ENCODE results near the gene CAPZA1. TPM values are rescaled to one million over a fixed set of nuclear protein-coding genes. Genes with fewer than 3 reads are reported as not detected.

The CAPZA1 gene
- total RNA-seq, 2 experiments from 2014 or later: 231 to 242 TPM

DNA sequence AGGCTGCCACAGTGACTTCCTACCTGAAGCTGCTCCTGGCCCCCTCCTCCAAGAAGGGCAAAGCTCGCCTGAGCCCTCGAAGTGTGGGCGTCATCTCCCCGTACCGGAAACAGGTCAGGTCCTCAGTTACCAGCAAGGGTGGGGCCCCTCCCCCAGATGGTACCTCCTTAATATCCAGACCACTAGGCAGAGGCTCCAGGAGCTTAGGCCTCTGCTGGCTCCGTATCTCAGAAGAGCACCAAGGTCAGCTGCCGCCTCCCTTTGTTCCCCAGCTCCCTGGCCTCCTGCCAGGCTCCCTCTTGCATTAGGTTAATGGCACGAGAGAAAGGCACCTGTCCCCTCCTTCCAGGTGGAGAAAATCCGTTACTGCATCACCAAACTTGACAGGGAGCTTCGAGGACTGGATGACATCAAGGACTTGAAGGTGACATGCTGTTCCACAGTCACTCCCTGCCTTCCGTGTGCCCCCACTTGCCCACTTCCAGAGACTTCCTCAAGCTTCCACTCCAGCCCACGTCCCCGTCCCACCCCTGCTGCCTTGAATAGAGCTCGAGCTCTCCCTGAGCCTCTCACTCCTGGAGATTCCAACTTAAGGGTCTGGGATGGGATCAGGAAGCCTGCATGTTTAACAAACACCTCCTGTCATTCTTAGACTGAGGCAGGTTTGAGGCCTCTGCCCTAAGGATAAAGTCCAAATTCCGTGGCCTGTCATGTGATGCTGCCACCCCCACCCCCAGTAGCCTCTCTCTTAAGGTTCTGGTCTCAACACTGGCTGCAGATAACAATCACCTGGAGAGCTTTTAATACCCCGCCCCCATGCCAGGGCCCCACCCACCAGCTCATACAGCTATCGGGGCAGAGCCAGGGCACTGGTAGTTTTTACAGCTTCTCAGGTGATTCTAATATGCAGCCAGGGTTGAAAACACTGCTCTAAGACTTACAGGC is 79.0 kb downstream of the CAPZA1 start:
- intact Hi-C loops (cut with micrococcal nuclease): no loop called here
- no peak for DNase-seq
- no peak overlapping the region for H3K4me3 Mint-ChIP-seq
- CTCF ChIA-PET: interaction anchor here (1.8 kb wide), 1 partner anchor 9 kb away, joined by 7 read pairs; no protein-coding TSS in a partner anchor
- H3K27ac Mint-ChIP-seq: peak overlapping the region; percentile 87
- no peaks in the 10 kb centered on the region for H3K27me3 Mint-ChIP-seq (ENCODE audit: low read depth)
- H3K36me3 Mint-ChIP-seq (ENCODE audit: low read depth): peaks cover 1% of the 10 kb centered on the region
- no peaks in the 10 kb centered on the region for H3K9me3 Mint-ChIP-seq
- peaks cover 34% of the 10 kb centered on the region for H3K4me1 Mint-ChIP-seq (ENCODE audit: low read depth)

DNA sequence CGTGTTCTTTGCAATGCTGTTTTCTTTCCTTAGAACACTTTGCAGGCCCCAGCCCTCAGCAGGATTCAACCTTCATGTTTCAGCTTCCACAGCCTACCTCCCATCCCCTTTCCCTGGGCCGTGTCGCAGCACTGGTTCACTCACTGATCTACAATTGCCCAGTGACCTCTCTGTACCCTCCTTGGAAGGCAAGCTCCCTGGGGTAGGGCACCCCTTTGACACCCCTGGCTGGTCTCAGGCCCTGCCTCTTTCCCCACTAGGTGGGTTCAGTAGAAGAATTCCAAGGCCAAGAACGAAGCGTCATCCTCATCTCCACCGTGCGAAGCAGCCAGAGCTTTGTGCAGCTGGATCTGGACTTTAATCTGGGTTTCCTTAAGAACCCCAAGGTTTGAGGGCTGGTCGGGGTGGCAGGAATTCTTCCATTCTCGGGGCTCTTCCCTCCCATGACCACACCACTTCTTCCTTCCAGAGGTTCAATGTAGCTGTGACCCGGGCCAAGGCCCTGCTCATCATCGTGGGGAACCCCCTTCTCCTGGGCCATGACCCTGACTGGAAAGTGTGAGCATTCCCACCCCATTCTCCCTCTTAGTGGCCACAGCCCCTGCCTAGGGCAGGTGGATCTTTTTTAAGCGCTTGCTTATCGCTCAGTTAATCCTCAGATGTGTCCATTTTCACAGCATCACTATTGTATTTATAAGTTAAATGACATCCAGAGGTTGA is 80.0 kb downstream of the CAPZA1 start:
- Mint-ChIP-seq H3K27ac (peak overlapping the region; percentile 87), H3K4me1 (ENCODE audit: low read depth) (peaks cover 44% of the 10 kb centered on the region), H3K9me3 (no peaks in the 10 kb centered on the region), H3K27me3 (ENCODE audit: low read depth) (no peaks in the 10 kb centered on the region), H3K4me3 (no peak overlapping the region), H3K36me3 (ENCODE audit: low read depth) (peaks cover 1% of the 10 kb centered on the region)
- no peak for DNase-seq
- intact Hi-C loops (cut with micrococcal nuclease): loop anchor here (1.0 to 10.0 kb wide), 3 partner anchors 25 to 1235 kb away; partner anchors contain the start of genes MOV10 and SLC16A1
- CTCF ChIA-PET: interaction anchor here (0.9 to 1.8 kb wide), 3 partner anchors 8 to 234 kb away, joined by 3 to 7 read pairs (median 3); no protein-coding TSS in a partner anchor

DNA sequence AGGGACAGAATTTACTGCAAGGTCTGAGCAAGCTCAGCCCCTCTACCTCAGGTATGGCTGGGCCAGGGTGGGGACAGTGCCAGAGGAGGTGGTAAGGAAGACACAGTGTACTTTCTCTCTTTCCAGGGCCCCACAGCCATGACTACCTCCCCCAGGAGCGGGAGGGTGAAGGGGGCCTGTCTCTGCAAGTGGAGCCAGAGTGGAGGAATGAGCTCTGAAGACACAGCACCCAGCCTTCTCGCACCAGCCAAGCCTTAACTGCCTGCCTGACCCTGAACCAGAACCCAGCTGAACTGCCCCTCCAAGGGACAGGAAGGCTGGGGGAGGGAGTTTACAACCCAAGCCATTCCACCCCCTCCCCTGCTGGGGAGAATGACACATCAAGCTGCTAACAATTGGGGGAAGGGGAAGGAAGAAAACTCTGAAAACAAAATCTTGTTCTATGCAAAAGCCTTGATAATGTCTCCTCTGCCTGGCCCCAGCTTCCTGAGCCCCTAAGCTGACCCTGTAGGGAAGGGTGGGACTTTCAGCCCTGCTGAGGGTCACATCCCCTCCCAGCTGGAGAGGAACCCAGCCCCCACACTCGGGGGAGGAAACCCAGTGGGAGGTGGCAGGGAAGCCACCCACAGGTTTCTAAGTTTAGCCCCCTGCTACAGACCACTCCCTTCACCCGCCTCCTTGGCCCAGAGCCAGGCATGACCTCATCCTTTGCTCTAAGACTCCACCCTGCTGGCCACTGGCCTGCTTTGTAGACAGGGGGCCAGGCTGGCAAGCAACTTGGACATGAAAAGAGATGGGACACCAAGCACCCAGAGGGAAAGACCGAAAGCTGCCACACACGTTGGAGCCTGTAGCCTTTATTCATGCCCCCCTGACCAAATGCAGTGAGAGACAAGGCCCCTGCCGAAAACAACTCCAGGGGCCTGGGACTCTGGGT is 80.9 kb downstream of the CAPZA1 start:
- Mint-ChIP-seq H3K36me3 (ENCODE audit: low read depth) (peaks cover 1% of the 10 kb centered on the region), H3K9me3 (no peaks in the 10 kb centered on the region), H3K4me3 (no peak overlapping the region), H3K27me3 (ENCODE audit: low read depth) (no peaks in the 10 kb centered on the region), H3K4me1 (ENCODE audit: low read depth) (peaks cover 54% of the 10 kb centered on the region), H3K27ac (peak overlapping the region; percentile 87)
- peak; percentile 85 for DNase-seq
- CTCF ChIA-PET: interaction anchor here (0.9 kb wide), 2 partner anchors 199 to 235 kb away, joined by 3 read pairs; no protein-coding TSS in a partner anchor
- intact Hi-C loops (cut with micrococcal nuclease): loop anchor here (1.0 to 10.0 kb wide), 3 partner anchors 26 to 1234 kb away; partner anchors contain the start of genes MOV10 and SLC16A1

GRCh38 chr1:112701227-112702066 is 81.8 kb downstream of the CAPZA1 start:
- Mint-ChIP-seq H3K4me1 (ENCODE audit: low read depth) (peaks cover 60% of the 10 kb centered on the region), H3K27ac (peak overlapping the region; percentile 87), H3K4me3 (no peak overlapping the region), H3K9me3 (no peaks in the 10 kb centered on the region), H3K27me3 (ENCODE audit: low read depth) (no peaks in the 10 kb centered on the region), H3K36me3 (ENCODE audit: low read depth) (peaks cover 1% of the 10 kb centered on the region)
- no peak for DNase-seq
- intact Hi-C loops (cut with micrococcal nuclease): loop anchor here (5.0 to 10.0 kb wide), 2 partner anchors 256 to 1233 kb away; partner anchors contain the start of gene SLC16A1
- CTCF ChIA-PET: interaction anchor here (4.4 kb wide), 1 partner anchor 14 kb away, joined by 25 read pairs; the partner anchor contains the start of gene PPM1J

GRCh38 chr1:112702067-112702395 is 82.4 kb downstream of the CAPZA1 start:
- H3K4me3 Mint-ChIP-seq: no peak overlapping the region
- H3K4me1 Mint-ChIP-seq (ENCODE audit: low read depth): peaks cover 60% of the 10 kb centered on the region
- CTCF ChIA-PET: interaction anchor here (4.4 kb wide), 1 partner anchor 14 kb away, joined by 25 read pairs; the partner anchor contains the start of gene PPM1J
- no peaks in the 10 kb centered on the region for H3K9me3 Mint-ChIP-seq
- peak overlapping the region; percentile 71 for H3K27ac Mint-ChIP-seq
- DNase-seq: no peak
- intact Hi-C loops (cut with micrococcal nuclease): loop anchor here (5.0 to 10.0 kb wide), 2 partner anchors 255 to 1233 kb away; partner anchors contain the start of gene SLC16A1
- no peaks in the 10 kb centered on the region for H3K27me3 Mint-ChIP-seq (ENCODE audit: low read depth)
- peaks cover 1% of the 10 kb centered on the region for H3K36me3 Mint-ChIP-seq (ENCODE audit: low read depth)

- CTCF ChIA-PET: interaction anchor here (1.4 to 4.4 kb wide), 3 partner anchors 13 to 308 kb away, joined by 4 to 25 read pairs (median 19); partner anchors contain the start of gene PPM1J
- H3K27ac Mint-ChIP-seq: peak overlapping the region; percentile 36
- no peaks in the 10 kb centered on the region for H3K9me3 Mint-ChIP-seq
- H3K4me1 Mint-ChIP-seq (ENCODE audit: low read depth): peaks cover 64% of the 10 kb centered on the region
- peaks cover 1% of the 10 kb centered on the region for H3K36me3 Mint-ChIP-seq (ENCODE audit: low read depth)
- H3K4me3 Mint-ChIP-seq: no peak overlapping the region
- intact Hi-C loops (cut with micrococcal nuclease): loop anchor here (5.0 to 10.0 kb wide), 2 partner anchors 255 to 1232 kb away; partner anchors contain the start of gene SLC16A1
- H3K27me3 Mint-ChIP-seq (ENCODE audit: low read depth): no peaks in the 10 kb centered on the region
- DNase-seq: no peak
Measured at GRCh38 chr1:112702420-112703261, 83.0 kb downstream of the CAPZA1 start.

GRCh38 chr1:112703706-112704105 is 84.1 kb downstream of the CAPZA1 start:
- peaks cover 2% of the 10 kb centered on the region for H3K27me3 Mint-ChIP-seq (ENCODE audit: low read depth)
- H3K27ac Mint-ChIP-seq: no peak overlapping the region
- intact Hi-C loops (cut with micrococcal nuclease): loop anchor here (2.0 to 10.0 kb wide), 3 partner anchors 195 to 1231 kb away; partner anchors contain the start of genes SLC16A1 and WNT2B
- CTCF ChIA-PET: interaction anchor here (0.6 to 4.4 kb wide), 8 partner anchors 10 to 312 kb away, joined by 3 to 25 read pairs (median 5); partner anchors contain the start of gene PPM1J
- H3K36me3 Mint-ChIP-seq (ENCODE audit: low read depth): peaks cover 1% of the 10 kb centered on the region
- H3K9me3 Mint-ChIP-seq: no peaks in the 10 kb centered on the region
- peaks cover 64% of the 10 kb centered on the region for H3K4me1 Mint-ChIP-seq (ENCODE audit: low read depth)
- peak overlapping the region; percentile 69 for H3K4me3 Mint-ChIP-seq
- no peak for DNase-seq

DNA sequence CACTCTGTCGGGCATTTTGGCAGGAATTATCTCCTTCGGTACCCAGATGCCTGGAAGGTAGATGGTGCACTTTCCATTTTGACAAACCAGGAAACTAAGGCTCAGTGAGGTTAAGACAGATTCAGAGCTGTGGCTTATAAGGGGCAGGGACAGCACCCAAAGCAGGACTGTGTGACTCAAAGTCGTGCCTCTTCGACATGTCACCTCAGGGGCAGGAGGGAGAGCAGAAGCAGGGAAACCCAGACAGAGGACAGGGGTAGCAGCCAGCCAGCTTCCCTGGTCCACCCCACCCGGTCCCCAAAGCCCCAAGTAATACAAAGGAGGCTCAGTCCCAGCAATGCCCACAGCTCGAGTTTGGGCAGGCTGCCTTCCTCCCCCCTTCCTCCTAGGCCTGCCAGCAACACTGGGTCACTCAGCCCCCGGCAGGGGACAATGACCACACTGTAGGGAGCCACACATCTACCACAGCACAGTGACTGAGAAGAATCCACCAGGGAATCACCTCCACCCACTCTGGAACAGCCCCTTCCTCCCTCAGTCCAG is 84.8 kb downstream of the CAPZA1 start:
- CTCF ChIA-PET: interaction anchor here (0.9 to 4.4 kb wide), 8 partner anchors 11 to 313 kb away, joined by 4 to 25 read pairs (median 5); partner anchors contain the start of gene PPM1J
- peaks cover 1% of the 10 kb centered on the region for H3K36me3 Mint-ChIP-seq (ENCODE audit: low read depth)
- H3K27ac Mint-ChIP-seq: peak overlapping the region; percentile 85
- H3K4me1 Mint-ChIP-seq (ENCODE audit: low read depth): peaks cover 62% of the 10 kb centered on the region
- no peaks in the 10 kb centered on the region for H3K9me3 Mint-ChIP-seq
- intact Hi-C loops (cut with micrococcal nuclease): loop anchor here (2.0 to 10.0 kb wide), 3 partner anchors 196 to 1230 kb away; partner anchors contain the start of genes SLC16A1 and WNT2B
- H3K4me3 Mint-ChIP-seq: peak overlapping the region; percentile 69
- DNase-seq: peak; percentile 80
- peaks cover 2% of the 10 kb centered on the region for H3K27me3 Mint-ChIP-seq (ENCODE audit: low read depth)

DNA sequence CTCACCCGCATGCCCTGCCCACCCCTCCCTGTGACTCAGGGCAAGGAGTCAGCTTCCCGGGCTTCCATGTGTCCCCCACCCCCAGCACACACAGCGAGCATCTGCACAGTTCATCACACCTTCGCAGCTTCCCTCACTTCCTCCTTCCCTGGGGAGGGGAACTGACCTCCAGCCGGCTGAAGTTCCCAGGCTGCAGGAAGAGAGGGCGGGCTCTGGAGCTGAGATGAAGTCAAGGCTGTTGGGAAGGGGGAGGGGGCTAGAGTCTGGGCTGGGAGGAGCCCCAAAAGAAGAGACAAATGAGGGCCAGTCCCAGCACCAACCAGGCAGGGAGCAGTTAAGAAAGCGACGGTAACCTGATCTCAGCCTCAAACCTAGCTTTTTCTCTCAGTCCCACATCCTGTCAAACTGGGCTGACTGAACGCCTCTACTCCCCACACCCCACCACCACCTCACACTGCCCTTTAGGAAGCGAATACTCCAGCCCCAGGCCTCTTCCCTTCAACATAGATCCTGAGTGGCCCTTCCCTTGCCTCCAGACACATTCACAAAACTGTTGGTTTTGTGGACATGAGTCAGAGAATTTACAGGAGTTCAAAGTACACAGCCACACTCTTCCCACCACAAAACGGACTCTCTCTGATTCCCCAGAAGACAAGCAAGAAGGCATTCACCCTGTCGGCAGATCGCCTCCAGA is 85.4 kb downstream of the CAPZA1 start:
- H3K4me3 Mint-ChIP-seq: peak overlapping the region; percentile 69
- H3K4me1 Mint-ChIP-seq (ENCODE audit: low read depth): peaks cover 56% of the 10 kb centered on the region
- intact Hi-C loops (cut with micrococcal nuclease): loop anchor here (1.0 to 10.0 kb wide), 7 partner anchors 10 to 1230 kb away; partner anchors contain the start of genes CAPZA1, CTTNBP2NL, MOV10 and PPM1J
- no peaks in the 10 kb centered on the region for H3K9me3 Mint-ChIP-seq
- peaks cover 2% of the 10 kb centered on the region for H3K27me3 Mint-ChIP-seq (ENCODE audit: low read depth)
- CTCF ChIA-PET: interaction anchor here (0.9 to 4.4 kb wide), 6 partner anchors 11 to 314 kb away, joined by 4 to 25 read pairs (median 10); partner anchors contain the start of gene PPM1J
- peaks cover 1% of the 10 kb centered on the region for H3K36me3 Mint-ChIP-seq (ENCODE audit: low read depth)
- DNase-seq: peak; percentile 91
- peak overlapping the region; percentile 85 for H3K27ac Mint-ChIP-seq

Data from activated naive CD4-positive, alpha-beta T cell treated with anti-CD3 and anti-CD28 coated beads for 36 hours (primary cell).